GM12878 (cell line): Measurements from ENCODE around the gene PRKN. TPM values are rescaled to one million over a fixed set of nuclear protein-coding genes. Genes with fewer than 3 reads are reported as not detected.

Experiments
- ATAC-seq: fragments of 200-7000 bp; cut with Tn5 transposase; 3 replicates; pipeline ENCODE4 v1.9.1; 2020; ENCODE audit warnings: mild to moderate bottlenecking, moderate library complexity
- BruUV-seq: library from RNA; stranded (reverse); fragments of 400-500 nt; replicated peaks from 2 replicates; lab custom pipeline; 2021; lab: Mats Ljungman, UMichigan
- CTCF ChIA-PET: fragments of 300-600 bp; sonication (Branson Sonifier 250); formaldehyde crosslinking; extraction: SDS; loops from one replicate; lab custom pipeline; 2021; ENCODE audit warnings: inconsistent platforms; lab: Yijun Ruan, JAX
- POLR2A ChIA-PET: fragments of 350-600 bp; formaldehyde crosslinking; extraction: SDS; loops from one replicate; lab custom pipeline; 2021; ENCODE audit warnings: inconsistent platforms; lab: Charles Lee
- RAD21 ChIA-PET: fragments of 300-600 bp; sonication (Branson Sonifier 250); formaldehyde crosslinking; loops from one replicate; lab custom pipeline; 2023; ENCODE audit warnings: antibody characterized with exemption; ENCODE audit not compliant: unreplicated experiment; lab: Charles Lee
- SMC1A ChIA-PET: fragments of 300-600 bp; sonication (Branson Sonifier 250); formaldehyde crosslinking; loops from one replicate; lab custom pipeline; 2023; ENCODE audit not compliant: unreplicated experiment, uncharacterized antibody; lab: Charles Lee
- DNase-seq: peaks from one replicate; pipeline ENCODE4 v3.0.0-alpha.2; 2011; ENCODE audit warnings: low read depth, low spot score
- FAIRE-seq: peaks from 3 replicates; lab custom pipeline; 2011; peaks lifted over from hg19 to GRCh38; lab: Jason Lieb, UNC
- H2AFZ ChIP-seq: 2 replicates; pipeline ENCODE4 v1.6.0; 2011; ENCODE audit warnings: low read depth, low read length, control low read depth; ENCODE audit not compliant: control insufficient read depth
- H3K27ac ChIP-seq: 2 replicates; pipeline ENCODE4 v1.5.1; 2011; ENCODE audit warnings: control low read depth; ENCODE audit not compliant: control insufficient read depth, insufficient read depth
- H3K27me3 ChIP-seq, 2 experiments: replicated peaks in 1 of 2; 2 replicates each; pipeline versions ENCODE4 v1.6.0 to v1.6.1; 2011; ENCODE audit warnings: low read length in 1 of 2; ENCODE audit not compliant: control insufficient read depth in 2 of 2, insufficient read depth in 2 of 2
- H3K36me3 ChIP-seq, 2 experiments: 2 replicates each; pipeline ENCODE4 v1.5.1; 2011; ENCODE audit warnings: low read length in 1 of 2; ENCODE audit not compliant: control insufficient read depth in 2 of 2, insufficient read depth in 2 of 2
- H3K4me1 ChIP-seq: 2 replicates; pipeline ENCODE4 v1.6.1; 2011; ENCODE audit warnings: mild to moderate bottlenecking, low read length, moderate library complexity, mixed read lengths; ENCODE audit not compliant: control insufficient read depth, insufficient read depth
- H3K4me2 ChIP-seq: 2 replicates; pipeline ENCODE4 v1.6.0; 2011; ENCODE audit warnings: control low read depth; ENCODE audit not compliant: control insufficient read depth, insufficient read depth
- H3K4me3 ChIP-seq: fragments of 200-600 bp; sonication (generic); 2 replicates; pipeline ENCODE4 v1.5.1; 2016
- H3K79me2 ChIP-seq: 2 replicates; pipeline ENCODE4 v1.6.0; 2011; ENCODE audit warnings: low read length; ENCODE audit not compliant: control insufficient read depth, insufficient read depth
- H3K9ac ChIP-seq: 2 replicates; pipeline ENCODE4 v1.8.0; 2011; ENCODE audit warnings: low read length, control low read depth, mixed read lengths; ENCODE audit not compliant: control insufficient read depth, insufficient read depth
- H3K9me3 ChIP-seq: replicated peaks from 3 replicates; pipeline ENCODE4 v1.5.1; 2011; ENCODE audit warnings: mild to moderate bottlenecking, low read length; ENCODE audit not compliant: control insufficient read depth, insufficient read depth
- H4K20me1 ChIP-seq: 2 replicates; pipeline ENCODE4 v1.6.0; 2011; ENCODE audit not compliant: control insufficient read depth, insufficient read depth
- ASH2L ChIP-seq: fragments of 300-600, 200-600 bp; sonication (generic); IDR thresholded peaks from 2 replicates; pipeline ENCODE4 v1.6.1; 2017; ENCODE audit warnings: low read depth, mild to moderate bottlenecking, borderline replicate concordance
- BCL11A ChIP-seq: IDR thresholded peaks from 2 replicates; pipeline ENCODE4 v1.6.1; 2011; ENCODE audit warnings: low read depth, low read length
- CBFB ChIP-seq: IDR thresholded peaks from 2 replicates; pipeline ENCODE4 v1.6.1; 2016; ENCODE audit warnings: antibody characterized with exemption, low read depth
- ESRRA ChIP-seq: IDR thresholded peaks from 2 replicates; pipeline ENCODE4 v1.6.1; 2012; ENCODE audit warnings: mild to moderate bottlenecking, low read length, improper control_type of control experiment
- EZH2 ChIP-seq: IDR thresholded peaks from 2 replicates; pipeline ENCODE4 v1.6.1; 2012; ENCODE audit warnings: low read depth, mild to moderate bottlenecking, control low read depth, inconsistent platforms, low read length, borderline replicate concordance; ENCODE audit not compliant: control insufficient read depth
- MTA2 ChIP-seq: fragments of 450-650 bp; IDR thresholded peaks from 2 replicates; pipeline ENCODE4 v1.6.1; 2016; ENCODE audit warnings: low read depth, mild to moderate bottlenecking, moderate library complexity
- NR2C1 ChIP-seq: fragments of 450-650 bp; IDR thresholded peaks from 2 replicates; pipeline ENCODE4 v1.6.1; 2017; ENCODE audit warnings: antibody characterized with exemption, mild to moderate bottlenecking, moderate library complexity
- NR2C2 ChIP-seq: IDR thresholded peaks from 2 replicates; pipeline ENCODE4 v1.6.1; 2011; ENCODE audit warnings: borderline replicate concordance, low read depth; ENCODE audit not compliant: control insufficient read depth, insufficient read length
- POU2F2 ChIP-seq: IDR thresholded peaks from 3 replicates; pipeline ENCODE4 v1.6.1; 2011; ENCODE audit warnings: low read depth, mild to moderate bottlenecking, low read length, borderline replicate concordance
- RELA ChIP-seq: fragments of 450-650 bp; IDR thresholded peaks from 2 replicates; pipeline ENCODE4 v1.8.0; 2014; ENCODE audit warnings: borderline replicate concordance; ENCODE audit not compliant: partially characterized antibody
- SMAD1 ChIP-seq: fragments of 450-650 bp; IDR thresholded peaks from 2 replicates; pipeline ENCODE4 v1.6.1; 2018; ENCODE audit warnings: mild to moderate bottlenecking, low read depth; ENCODE audit not compliant: partially characterized antibody
- ZBED1 ChIP-seq: IDR thresholded peaks from 2 replicates; pipeline ENCODE4 v1.6.1; 2016; ENCODE audit warnings: borderline replicate concordance
- ZNF274 ChIP-seq: IDR thresholded peaks from one replicate; pipeline ENCODE4 v1.8.0; 2011; ENCODE audit not compliant: insufficient read length, insufficient read depth
- ZZZ3 ChIP-seq: IDR thresholded peaks from 2 replicates; pipeline ENCODE4 v1.6.1; 2011; ENCODE audit warnings: low read depth; ENCODE audit not compliant: control insufficient read depth, insufficient read length
- WGBS: methylation state at CpG from one replicate; pipeline ENCODE4 v1.1.6; 2016; ENCODE audit warnings: low lambda C conversion rate; ENCODE audit not compliant: insufficient replicate concordance, insufficient coverage; ENCODE audit errors: missing lambda C conversion rate; 5-methylcytosine and 5-hydroxymethylcytosine counted together
- in situ Hi-C: fragments of 300-500 bp; cut with MboI; formaldehyde crosslinking; loops from 9 replicates; pipeline ENCODE4 v1.14.3; 2018; ENCODE audit warnings: mixed read lengths
- intact Hi-C: fragments of 100-400 bp; cut with micrococcal nuclease; formaldehyde crosslinking; loops from one replicate; pipeline ENCODE4 v1.14.2; 2022; ENCODE audit not compliant: unreplicated experiment
- polyA plus RNA-seq, 11 experiments: library from polyadenylated mRNA; depleted of rRNA in 4 of 11; unstranded in 6 of 11; stranded (reverse) in 5 of 11; fragments of >200 nt; fragmentation: Nextera tagmentation in 4 of 11; fragmentation: Illumina TruSeq in 1 of 11; extraction: Ambion mirVana in 4 of 11; extraction: Trizol in 1 of 11; gene quantifications; 1 replicate in 1 of 11; 2 replicates in 10 of 11; pipeline versions ENCODE4 v1.2.1 to v1.2.3, GENCODE V29; 2011 to 2016; ENCODE audit warnings: inconsistent platforms in 2 of 11, missing spikeins in 2 of 11, low read depth in 1 of 11
- total RNA-seq, 4 experiments: library from RNA; depleted of rRNA in 3 of 4; stranded (reverse); fragments of >200 nt in 3 of 4; fragmentation: Illumina TruSeq in 1 of 4; extraction: Trizol in 1 of 4; gene quantifications; 2 replicates each; pipeline versions ENCODE4 v1.2.1 to v1.2.3, GENCODE V29; 2013 to 2021
- TF ChIP-seq, protein P1 (sequence below): fragments of 450-650 bp; IDR thresholded peaks from 2 replicates; pipeline ENCODE4 v1.6.1; 2018; ENCODE audit warnings: mild to moderate bottlenecking, low read depth, moderate library complexity; ENCODE audit not compliant: partially characterized antibody
- TF ChIP-seq, protein P2 (sequence below): IDR thresholded peaks from 2 replicates; pipeline ENCODE4 v1.6.1; 2012; ENCODE audit warnings: low read depth, low read length, improper control_type of control experiment
- TF ChIP-seq, protein P3 (sequence below): fragments of 450-650 bp; IDR thresholded peaks from 2 replicates; pipeline ENCODE4 v1.6.1; 2017; ENCODE audit warnings: mild to moderate bottlenecking, moderate library complexity

The PRKN gene
- total and polyA plus RNA-seq, 10 of the 15 experiments (the other 5 are each of a cell fraction or from before 2014, with no cell fraction given): 0.06 to 0.09 TPM; not detected in 8

DNA sequence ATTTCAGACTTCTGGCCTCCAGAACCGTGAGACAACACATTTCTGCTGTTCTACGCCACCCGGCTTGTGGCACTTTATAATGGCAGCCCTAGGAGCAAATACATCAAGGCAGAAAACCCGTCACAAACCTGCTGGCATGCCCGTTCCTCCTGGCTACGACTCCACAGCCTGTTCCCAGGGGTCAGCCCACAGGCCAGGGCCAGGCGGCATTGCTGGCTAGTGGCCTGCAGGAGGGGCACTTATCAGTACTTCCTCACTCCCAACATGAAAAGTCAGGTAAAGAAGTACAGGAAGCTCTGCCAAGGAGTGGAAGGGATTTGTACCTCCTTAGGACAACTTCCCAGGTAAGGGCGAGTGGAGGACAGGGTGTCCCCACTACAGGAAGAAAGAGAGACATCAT, 1230.6 kb downstream of the PRKN start:
- RAD21 ChIA-PET: no interaction called here
- intact Hi-C loops: no loop called here
- CTCF ChIA-PET: interaction anchor here (1.8 kb wide), 1 partner anchor 79 kb away, joined by 4 read pairs; no protein-coding TSS in a partner anchor
- SMC1A ChIA-PET: no interaction called here
- POLR2A ChIA-PET: no interaction called here
- H3K27ac ChIP-seq: no peak overlapping the region
- no peaks in the 10 kb centered on the region for H3K4me1 ChIP-seq
- no peak for FAIRE-seq
- no peak overlapping the region for H3K4me2 ChIP-seq
- H3K4me3 ChIP-seq: no peak overlapping the region
- WGBS: 36% methylated on average over 8 of the region's 8 CpGs
- no peak overlapping the region for H2AFZ ChIP-seq
- BruUV-seq: no TSS peak
- H3K36me3 ChIP-seq: no peaks in the 10 kb centered on the region
- no peaks in the 10 kb centered on the region for H3K9me3 ChIP-seq
- no peaks in the 10 kb centered on the region for H4K20me1 ChIP-seq
- no peak for ATAC-seq
- H3K9ac ChIP-seq: no peak overlapping the region
- no peaks in the 10 kb centered on the region for H3K27me3 ChIP-seq
- TF ChIP-seq, protein P1, sequence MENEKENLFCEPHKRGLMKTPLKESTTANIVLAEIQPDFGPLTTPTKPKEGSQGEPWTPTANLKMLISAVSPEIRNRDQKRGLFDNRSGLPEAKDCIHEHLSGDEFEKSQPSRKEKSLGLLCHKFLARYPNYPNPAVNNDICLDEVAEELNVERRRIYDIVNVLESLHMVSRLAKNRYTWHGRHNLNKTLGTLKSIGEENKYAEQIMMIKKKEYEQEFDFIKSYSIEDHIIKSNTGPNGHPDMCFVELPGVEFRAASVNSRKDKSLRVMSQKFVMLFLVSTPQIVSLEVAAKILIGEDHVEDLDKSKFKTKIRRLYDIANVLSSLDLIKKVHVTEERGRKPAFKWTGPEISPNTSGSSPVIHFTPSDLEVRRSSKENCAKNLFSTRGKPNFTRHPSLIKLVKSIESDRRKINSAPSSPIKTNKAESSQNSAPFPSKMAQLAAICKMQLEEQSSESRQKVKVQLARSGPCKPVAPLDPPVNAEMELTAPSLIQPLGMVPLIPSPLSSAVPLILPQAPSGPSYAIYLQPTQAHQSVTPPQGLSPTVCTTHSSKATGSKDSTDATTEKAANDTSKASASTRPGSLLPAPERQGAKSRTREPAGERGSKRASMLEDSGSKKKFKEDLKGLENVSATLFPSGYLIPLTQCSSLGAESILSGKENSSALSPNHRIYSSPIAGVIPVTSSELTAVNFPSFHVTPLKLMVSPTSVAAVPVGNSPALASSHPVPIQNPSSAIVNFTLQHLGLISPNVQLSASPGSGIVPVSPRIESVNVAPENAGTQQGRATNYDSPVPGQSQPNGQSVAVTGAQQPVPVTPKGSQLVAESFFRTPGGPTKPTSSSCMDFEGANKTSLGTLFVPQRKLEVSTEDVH: no peak
- TF ChIP-seq ZZZ3 (no peak), ZBED1 (no peak), EZH2 (no peak), ZNF274 (no peak), RELA (no peak), POU2F2 (no peak), MTA2 (no peak), BCL11A (no peak), ESRRA (no peak), NR2C2 (no peak), NR2C1 (no peak), SMAD1 (no peak), CBFB (no peak), ASH2L (no peak)
- TF ChIP-seq, protein P2, sequence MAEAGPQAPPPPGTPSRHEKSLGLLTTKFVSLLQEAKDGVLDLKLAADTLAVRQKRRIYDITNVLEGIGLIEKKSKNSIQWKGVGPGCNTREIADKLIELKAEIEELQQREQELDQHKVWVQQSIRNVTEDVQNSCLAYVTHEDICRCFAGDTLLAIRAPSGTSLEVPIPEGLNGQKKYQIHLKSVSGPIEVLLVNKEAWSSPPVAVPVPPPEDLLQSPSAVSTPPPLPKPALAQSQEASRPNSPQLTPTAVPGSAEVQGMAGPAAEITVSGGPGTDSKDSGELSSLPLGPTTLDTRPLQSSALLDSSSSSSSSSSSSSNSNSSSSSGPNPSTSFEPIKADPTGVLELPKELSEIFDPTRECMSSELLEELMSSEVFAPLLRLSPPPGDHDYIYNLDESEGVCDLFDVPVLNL: no peak
- TF ChIP-seq, protein P3, sequence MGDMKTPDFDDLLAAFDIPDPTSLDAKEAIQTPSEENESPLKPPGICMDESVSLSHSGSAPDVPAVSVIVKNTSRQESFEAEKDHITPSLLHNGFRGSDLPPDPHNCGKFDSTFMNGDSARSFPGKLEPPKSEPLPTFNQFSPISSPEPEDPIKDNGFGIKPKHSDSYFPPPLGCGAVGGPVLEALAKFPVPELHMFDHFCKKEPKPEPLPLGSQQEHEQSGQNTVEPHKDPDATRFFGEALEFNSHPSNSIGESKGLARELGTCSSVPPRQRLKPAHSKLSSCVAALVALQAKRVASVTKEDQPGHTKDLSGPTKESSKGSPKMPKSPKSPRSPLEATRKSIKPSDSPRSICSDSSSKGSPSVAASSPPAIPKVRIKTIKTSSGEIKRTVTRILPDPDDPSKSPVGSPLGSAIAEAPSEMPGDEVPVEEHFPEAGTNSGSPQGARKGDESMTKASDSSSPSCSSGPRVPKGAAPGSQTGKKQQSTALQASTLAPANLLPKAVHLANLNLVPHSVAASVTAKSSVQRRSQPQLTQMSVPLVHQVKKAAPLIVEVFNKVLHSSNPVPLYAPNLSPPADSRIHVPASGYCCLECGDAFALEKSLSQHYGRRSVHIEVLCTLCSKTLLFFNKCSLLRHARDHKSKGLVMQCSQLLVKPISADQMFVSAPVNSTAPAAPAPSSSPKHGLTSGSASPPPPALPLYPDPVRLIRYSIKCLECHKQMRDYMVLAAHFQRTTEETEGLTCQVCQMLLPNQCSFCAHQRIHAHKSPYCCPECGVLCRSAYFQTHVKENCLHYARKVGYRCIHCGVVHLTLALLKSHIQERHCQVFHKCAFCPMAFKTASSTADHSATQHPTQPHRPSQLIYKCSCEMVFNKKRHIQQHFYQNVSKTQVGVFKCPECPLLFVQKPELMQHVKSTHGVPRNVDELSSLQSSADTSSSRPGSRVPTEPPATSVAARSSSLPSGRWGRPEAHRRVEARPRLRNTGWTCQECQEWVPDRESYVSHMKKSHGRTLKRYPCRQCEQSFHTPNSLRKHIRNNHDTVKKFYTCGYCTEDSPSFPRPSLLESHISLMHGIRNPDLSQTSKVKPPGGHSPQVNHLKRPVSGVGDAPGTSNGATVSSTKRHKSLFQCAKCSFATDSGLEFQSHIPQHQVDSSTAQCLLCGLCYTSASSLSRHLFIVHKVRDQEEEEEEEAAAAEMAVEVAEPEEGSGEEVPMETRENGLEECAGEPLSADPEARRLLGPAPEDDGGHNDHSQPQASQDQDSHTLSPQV: no peak
- no peaks in the 10 kb centered on the region for H3K79me2 ChIP-seq
- in situ Hi-C loops: no loop called here
- DNase-seq: no peak
